Cardiac septum (tissue), 1 donor: Measurements from ENCODE around the gene BIRC2. TPM values are rescaled to one million over a fixed set of nuclear protein-coding genes. Genes with fewer than 3 reads are reported as not detected.

Source experiments
- DNase-seq: peaks from one replicate; pipeline ENCODE4 v3.0.0-alpha.2; 2020; ENCODE audit warnings: low spot score
- intact Hi-C: fragments of 100-400 bp; cut with DNase I; formaldehyde crosslinking; loops from one replicate; pipeline ENCODE4 v1.14.0; 2022
- total RNA-seq: library from RNA; stranded (reverse); fragmentation: NEBNext Ultra II Directional; extraction: Animal tissue kit (Norgen Biotek cat#: 25700); gene quantifications from one replicate; pipeline ENCODE4 v1.2.1, GENCODE V29; 2021
- donor health status: DM: no; HTN: no; CAD: no.

Gene BIRC2
- total RNA-seq, 1 donor from 2014 or later = 31.5 TPM

DNA sequence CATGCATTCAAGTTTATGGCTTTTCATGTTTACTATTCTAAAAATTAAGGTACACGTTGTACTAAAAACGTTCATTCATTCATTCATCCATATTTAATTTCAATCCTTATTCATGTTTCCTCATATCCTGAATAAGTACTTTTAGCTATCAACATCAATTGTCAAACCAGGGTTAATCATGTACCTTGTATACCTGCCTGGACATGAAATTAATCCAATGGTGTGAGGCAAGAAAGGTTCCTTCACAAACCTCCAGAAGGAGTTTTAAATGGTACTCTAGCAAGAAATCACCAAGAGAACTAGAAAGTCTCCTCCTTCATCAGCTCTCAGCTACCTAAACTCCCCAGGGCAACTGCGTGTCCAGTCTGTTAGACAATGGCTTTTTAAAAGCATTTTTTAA, 72.2 kb downstream of the BIRC2 start:
- intact Hi-C loops = no loop called here
- DNase-seq = no peak

DNA sequence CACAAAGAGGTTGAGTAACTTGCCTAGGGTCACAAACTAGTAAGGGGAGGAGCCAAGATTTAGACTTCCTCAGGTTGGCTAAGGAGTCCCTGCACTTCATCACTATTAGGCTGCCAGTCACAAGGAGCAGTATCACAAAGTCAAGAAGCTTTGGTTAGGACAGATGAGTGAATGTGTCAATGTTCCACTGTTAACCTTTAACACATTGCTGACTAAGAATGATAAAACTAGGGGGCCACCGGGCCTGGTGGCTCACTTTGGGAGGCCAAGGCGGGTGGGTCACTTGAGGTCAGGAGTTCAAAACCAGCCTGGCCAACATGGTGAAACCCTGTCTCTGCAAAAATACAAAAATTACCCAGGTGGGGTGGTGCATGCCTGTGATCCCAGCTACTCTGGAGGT, 73.5 kb downstream of the BIRC2 start:
- no peak for DNase-seq
- intact Hi-C loops = no loop called here

DNA sequence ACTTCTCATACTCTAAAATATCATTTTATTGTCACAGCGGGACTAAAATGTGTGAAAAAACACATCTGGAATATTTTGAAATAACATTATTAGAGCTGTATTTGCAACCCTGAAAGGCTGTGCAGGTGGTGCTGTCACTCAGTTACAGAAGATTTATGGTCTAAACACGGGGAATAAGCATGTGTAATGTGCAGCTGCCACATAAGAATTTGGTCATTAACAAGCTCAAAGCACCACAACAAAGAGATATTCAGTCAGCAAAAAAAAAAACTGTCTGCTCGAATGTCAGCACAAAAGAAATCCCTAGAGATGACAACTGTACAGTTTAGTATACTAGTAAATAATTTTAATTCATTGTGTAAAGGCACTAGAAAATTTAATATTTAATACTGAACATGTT, 74.2 kb downstream of the BIRC2 start:
- DNase-seq = no peak
- intact Hi-C loops = no loop called here

DNA sequence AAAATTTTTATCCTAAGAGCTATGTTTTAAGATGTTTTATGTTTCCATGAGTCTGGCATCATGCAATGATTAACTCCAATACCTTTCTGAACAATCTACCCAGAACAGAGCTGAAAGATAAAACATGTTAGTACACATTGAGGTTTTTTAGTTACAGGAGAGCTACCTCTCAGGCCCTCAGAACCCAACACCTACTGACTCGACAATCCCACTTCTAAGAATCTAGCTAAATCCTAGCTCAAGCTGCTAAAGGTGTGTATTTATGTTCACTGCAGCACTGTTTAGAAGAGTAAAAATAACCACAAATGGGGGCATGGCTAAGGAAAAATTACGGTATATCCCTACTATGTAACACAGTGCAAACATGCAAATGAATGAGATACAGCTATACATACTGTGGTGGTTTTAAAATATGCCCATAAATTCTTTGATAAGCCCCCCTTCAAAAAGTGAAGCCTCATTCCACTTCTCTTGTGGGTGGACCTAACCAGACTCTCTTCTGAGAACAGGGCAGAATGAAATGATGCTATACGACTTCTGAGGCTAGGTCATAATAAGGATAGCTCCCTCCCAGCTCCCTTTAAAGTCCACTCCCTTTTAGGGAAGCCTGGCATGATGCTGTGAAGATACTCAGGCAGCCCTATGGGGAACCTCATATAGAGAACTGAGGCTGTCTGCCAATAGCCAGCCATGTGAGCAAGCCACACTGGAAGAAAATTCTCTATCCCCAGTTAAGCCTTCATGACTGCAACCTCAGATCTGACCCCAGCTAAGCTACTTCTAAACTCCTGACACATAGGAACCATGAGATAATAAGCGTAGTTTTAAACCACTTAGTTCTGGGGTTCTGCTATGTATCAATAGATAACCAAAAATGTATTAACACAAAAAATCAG, 76.1 kb downstream of the BIRC2 start:
- DNase-seq = no peak
- intact Hi-C loops = no loop called here

DNA sequence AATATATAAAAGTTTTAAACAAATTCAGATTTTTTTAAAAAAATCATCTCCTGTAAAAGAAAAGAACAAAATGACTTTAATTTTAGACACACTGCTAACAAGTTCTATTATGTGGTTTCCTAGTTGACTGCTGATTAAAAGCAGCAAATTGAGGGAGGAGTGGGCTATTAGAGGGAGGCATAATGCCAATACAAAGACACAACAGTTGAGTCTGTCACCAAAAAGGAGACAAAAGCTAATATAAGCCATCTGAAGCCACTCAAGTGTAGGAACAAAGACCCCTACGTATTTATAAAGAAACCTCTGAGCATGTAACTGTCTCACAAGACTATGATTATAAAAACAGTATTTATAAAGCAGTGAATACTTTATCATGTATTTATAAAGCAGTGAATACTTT, 76.9 kb downstream of the BIRC2 start:
- intact Hi-C loops = no loop called here
- DNase-seq = no peak

DNA sequence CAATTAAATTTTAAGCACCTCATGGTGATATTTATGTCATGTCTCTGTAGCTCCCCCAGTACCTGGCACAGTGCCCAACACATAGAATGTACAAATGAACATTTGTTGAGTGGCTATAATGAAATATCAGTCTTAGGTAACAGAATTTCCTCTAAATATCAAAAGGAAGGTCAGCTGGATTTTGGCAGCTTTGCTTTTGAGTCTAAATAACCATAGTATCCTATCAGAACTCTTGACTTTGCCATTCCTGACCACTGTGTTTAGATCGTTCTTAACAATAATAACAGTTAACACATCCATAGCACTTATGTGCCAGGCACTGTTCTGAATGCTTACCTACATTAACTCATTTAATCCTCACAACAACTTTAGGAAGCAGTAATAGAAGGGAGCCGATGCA, 79.0 kb downstream of the BIRC2 start:
- intact Hi-C loops = no loop called here
- DNase-seq = no peak

DNA sequence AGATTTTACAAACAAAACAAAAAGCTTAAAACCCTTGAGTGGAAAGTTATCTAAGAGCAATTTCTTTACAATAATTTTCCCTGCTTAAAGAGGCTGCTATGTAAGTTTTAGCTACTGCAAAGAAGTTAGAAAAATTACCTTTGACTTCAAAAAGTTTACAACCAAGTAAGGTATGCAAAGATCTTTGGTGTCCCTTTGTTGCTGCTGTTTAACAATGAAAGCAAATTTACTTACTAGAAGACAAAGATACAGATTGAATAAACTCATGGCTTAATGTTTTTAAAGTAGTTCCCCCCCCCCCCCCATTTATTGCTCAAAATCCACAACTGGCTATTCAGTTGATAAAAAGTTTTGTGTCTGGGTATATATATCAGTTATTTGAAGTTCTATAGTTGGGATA, 79.6 kb downstream of the BIRC2 start:
- DNase-seq = no peak

DNA sequence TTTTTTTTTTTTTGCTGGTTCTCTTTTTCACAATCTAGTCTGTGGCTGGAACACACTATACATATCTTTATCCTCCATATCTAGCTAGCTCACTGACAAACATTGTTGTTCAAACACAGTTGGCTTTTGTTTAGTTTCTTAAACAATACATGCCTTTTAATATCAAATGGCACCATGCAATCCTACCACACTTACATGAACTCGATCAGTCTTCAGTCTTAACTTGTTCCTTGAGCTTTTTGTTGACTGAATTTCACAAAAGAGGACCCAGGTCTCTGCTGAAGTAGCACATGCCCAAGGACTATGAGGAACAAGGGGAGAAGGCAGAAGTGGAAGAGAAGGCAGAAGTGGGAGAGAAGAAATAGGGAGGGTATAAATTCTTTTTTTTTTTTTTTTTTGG, 80.1 kb downstream of the BIRC2 start:
- DNase-seq = no peak
- intact Hi-C loops = no loop called here

More for the DNA sequence above, 79.6 kb downstream of the BIRC2 start:
- intact Hi-C loops = no loop called here

Other genes with a start within 250 kb of the BIRC2 start
- gene YAP1, start 236.8 kb upstream of the BIRC2 start, total RNA-seq = 74.9 TPM
- 1.8 TPM for gene BIRC3, start 29.7 kb upstream of the BIRC2 start, total RNA-seq
- gene TMEM123, start 105.6 kb downstream of the BIRC2 start, total RNA-seq = 50.6 TPM
- not detected for gene MMP7, start 183.5 kb downstream of the BIRC2 start, total RNA-seq